ENCODE measurements around the gene CLCNKA.
"Not testable (repeated sequence)": the region's sequence is repeated elsewhere in the genome, so short reads cannot be mapped to it uniquely, and the experiment has no call there.

CLCNKA gene

GRCh38 chr1:16018749-16019643 is 2.8 kb upstream of the CLCNKA start:
- no peak overlapping the region for H3K27ac ChIP-seq
- TF ChIP-seq ZFX (IDR thresholded peaks at IDR 0.05) (no peak), CTCF (conservative IDR thresholded peaks at IDR 0.05) (no peak)

- TF ChIP-seq CTCF (conservative IDR thresholded peaks at IDR 0.05) (no peak), ZFX (IDR thresholded peaks at IDR 0.05) (no peak)
- H3K27ac ChIP-seq, result no peak overlapping the region
These were observed 2.1 kb upstream of the CLCNKA start for GRCh38 chr1:16019644-16020277.

- TF ChIP-seq CTCF (conservative IDR thresholded peaks at IDR 0.05) (no peak), ZFX (IDR thresholded peaks at IDR 0.05) (no peak)
- no peak overlapping the region for H3K27ac ChIP-seq
These were observed 1.5 kb upstream of the CLCNKA start for GRCh38 chr1:16020325-16020724.

- not testable (repeated sequence) for H3K27ac ChIP-seq
These were observed 958 bp upstream of the CLCNKA start for GRCh38 chr1:16020878-16021277.

- TF ChIP-seq ZFX (IDR thresholded peaks at IDR 0.05) (no peak), CTCF (conservative IDR thresholded peaks at IDR 0.05) (no peak)
- H3K27ac ChIP-seq, result no peak overlapping the region
These were observed 557 bp downstream of the CLCNKA start for GRCh38 chr1:16022393-16022792.

GRCh38 chr1:16023050-16023653 is 1.3 kb downstream of the CLCNKA start:
- no peak overlapping the region for H3K27ac ChIP-seq
- TF ChIP-seq ZFX (IDR thresholded peaks at IDR 0.05) (no peak), CTCF (conservative IDR thresholded peaks at IDR 0.05) (no peak)

- H3K27ac ChIP-seq, result not testable (repeated sequence)
These were observed 4.5 kb downstream of the CLCNKA start for GRCh38 chr1:16026302-16026701.

- H3K27ac ChIP-seq, result no peak overlapping the region
- TF ChIP-seq CTCF (conservative IDR thresholded peaks at IDR 0.05) (no peak), ZFX (IDR thresholded peaks at IDR 0.05) (no peak)
These were observed 5.1 kb downstream of the CLCNKA start for GRCh38 chr1:16026723-16027484.

Measured in C4-2B (cell line).